HepG2 (cell line): Measurements from ENCODE around the gene SYNGR4. TPM values are rescaled to one million over a fixed set of nuclear protein-coding genes. Genes with fewer than 3 reads are reported as not detected.

Source experiments
- AGO1 ChIP-seq: fragments of 200-400 bp; formaldehyde crosslinking; IDR thresholded peaks from 2 replicates; pipeline ENCODE4 v1.6.1; 2017; ENCODE audit warnings: mild to moderate bottlenecking, low read depth, low read length, moderate library complexity; ENCODE audit not compliant: poor library complexity, severe bottlenecking
- ASH2L ChIP-seq: fragments of 300-600, 200-600 bp; sonication (generic); IDR thresholded peaks from 2 replicates; pipeline ENCODE4 v1.7.0; 2017; ENCODE audit warnings: low read depth, mild to moderate bottlenecking, moderate library complexity, mixed read lengths, low read length; ENCODE audit not compliant: insufficient read length
- DDIT3 ChIP-seq: sonication (generic); formaldehyde crosslinking; IDR thresholded peaks from 2 replicates; pipeline ENCODE4 v1.4.0; 2020; ENCODE audit warnings: mild to moderate bottlenecking, missing genetic modification reagents
- HBP1 ChIP-seq: IDR thresholded peaks from 2 replicates; pipeline ENCODE4 v1.6.1; 2016; ENCODE audit warnings: low read depth, control low read depth
- HNRNPH1 ChIP-seq: fragments of 200-400 bp; formaldehyde crosslinking; optimal IDR thresholded peaks from 2 replicates; pipeline ENCODE3; 2017; ENCODE audit warnings: mild to moderate bottlenecking, low read depth, low read length
- KDM5B ChIP-seq: sonication (generic); formaldehyde crosslinking; IDR thresholded peaks from 2 replicates; pipeline ENCODE4 v1.4.0; 2020; ENCODE audit warnings: missing genetic modification reagents, mild to moderate bottlenecking, borderline replicate concordance
- MAZ ChIP-seq, 2 experiments: sonication (generic) in 1 of 2; formaldehyde crosslinking in 1 of 2; IDR thresholded peaks; 2 replicates each; pipeline versions ENCODE4 v1.5.0 to v1.6.1; 2012 to 2020; ENCODE audit warnings: low read depth in 2 of 2, mild to moderate bottlenecking in 2 of 2, borderline replicate concordance in 1 of 2, improper control_type of control experiment in 1 of 2, low read length in 1 of 2, missing genetic modification reagents in 1 of 2, moderate library complexity in 1 of 2
- MTF1 ChIP-seq: sonication (generic); formaldehyde crosslinking; IDR thresholded peaks from 2 replicates; pipeline ENCODE4 v1.5.0; 2020; ENCODE audit warnings: missing genetic modification reagents
- MYC ChIP-seq: sonication (generic); formaldehyde crosslinking; IDR thresholded peaks from 2 replicates; pipeline ENCODE4 v1.9.0; 2021; ENCODE audit warnings: missing genetic modification reagents, borderline replicate concordance
- NFIB ChIP-seq: sonication (generic); formaldehyde crosslinking; IDR thresholded peaks from 2 replicates; pipeline ENCODE4 v1.9.0; 2021; ENCODE audit warnings: missing genetic modification reagents, mild to moderate bottlenecking, borderline replicate concordance
- NR2C2 ChIP-seq: sonication (generic); formaldehyde crosslinking; IDR thresholded peaks from 2 replicates; pipeline ENCODE4 v1.4.0; 2020; ENCODE audit warnings: missing genetic modification reagents, mild to moderate bottlenecking, moderate library complexity, borderline replicate concordance
- RBM39 ChIP-seq: fragments of 200-400 bp; formaldehyde crosslinking; IDR thresholded peaks from one replicate; pipeline ENCODE4 v1.6.1; 2018; ENCODE audit warnings: antibody characterized with exemption, mild to moderate bottlenecking, low read depth, low read length; ENCODE audit not compliant: poor library complexity, severe bottlenecking
- REL ChIP-seq: sonication (generic); formaldehyde crosslinking; conservative IDR thresholded peaks from 2 replicates; pipeline ENCODE4 v1.8.0; 2022; ENCODE audit warnings: mild to moderate bottlenecking, missing genetic modification reagents, moderate library complexity
- SCMH1 ChIP-seq: sonication (generic); formaldehyde crosslinking; IDR thresholded peaks from 2 replicates; pipeline ENCODE4 v1.9.0; 2021; ENCODE audit warnings: missing genetic modification reagents, mild to moderate bottlenecking, borderline replicate concordance
- SMAD1 ChIP-seq: sonication (generic); formaldehyde crosslinking; IDR thresholded peaks from 2 replicates; pipeline ENCODE4 v1.4.0; 2020; ENCODE audit warnings: missing genetic modification reagents, low read depth, mild to moderate bottlenecking, borderline replicate concordance
- THAP8 ChIP-seq: sonication (generic); formaldehyde crosslinking; IDR thresholded peaks from 2 replicates; pipeline ENCODE4 v1.5.1; 2020; ENCODE audit warnings: missing genetic modification reagents, mild to moderate bottlenecking, borderline replicate concordance
- TP53 ChIP-seq: sonication (generic); formaldehyde crosslinking; conservative IDR thresholded peaks from 2 replicates; pipeline ENCODE4 v1.4.0; 2020; ENCODE audit warnings: missing genetic modification reagents
- ZBTB2 ChIP-seq: sonication (generic); formaldehyde crosslinking; IDR thresholded peaks from 2 replicates; pipeline ENCODE4 v1.8.0; 2022; ENCODE audit warnings: low read depth, missing genetic modification reagents
- ZKSCAN8 ChIP-seq: IDR thresholded peaks from 2 replicates; pipeline ENCODE4 v1.6.1; 2016; ENCODE audit warnings: borderline replicate concordance, missing genetic modification reagents, missing compliant biosample characterization
- ZMYM4 ChIP-seq: sonication (generic); formaldehyde crosslinking; IDR thresholded peaks from 2 replicates; pipeline ENCODE4 v1.8.1; 2023; ENCODE audit warnings: mild to moderate bottlenecking, missing genetic modification reagents
- ZNF296 ChIP-seq: sonication (generic); formaldehyde crosslinking; conservative IDR thresholded peaks from 2 replicates; pipeline ENCODE4 v1.5.0; 2020; ENCODE audit warnings: mild to moderate bottlenecking, missing genetic modification reagents
- ZNF354B ChIP-seq: sonication (generic); formaldehyde crosslinking; IDR thresholded peaks from 2 replicates; pipeline ENCODE4 v1.8.0; 2022; ENCODE audit warnings: mild to moderate bottlenecking, missing genetic modification reagents
- ZNF441 ChIP-seq: sonication (generic); formaldehyde crosslinking; IDR thresholded peaks from 2 replicates; pipeline ENCODE4 v1.7.0; 2021; ENCODE audit warnings: missing genetic modification reagents, borderline replicate concordance
- ZNF629 ChIP-seq: sonication (generic); formaldehyde crosslinking; conservative IDR thresholded peaks from 2 replicates; pipeline ENCODE4 v1.5.0; 2020; ENCODE audit warnings: missing genetic modification reagents
- polyA plus RNA-seq, 8 experiments: library from polyadenylated mRNA; depleted of rRNA in 3 of 8; stranded (reverse) in 7 of 8; unstranded in 1 of 8; fragments of >200 nt; fragmentation: Illumina TruSeq in 4 of 8; extraction: Trizol in 4 of 8; gene quantifications; 2 replicates each; pipeline versions ENCODE4 v1.2.1 to v1.2.3, GENCODE V29; 2011 to 2016; ENCODE audit warnings: low read depth in 4 of 8, missing spikeins in 1 of 8, mixed read lengths in 1 of 8; ENCODE audit not compliant: insufficient read depth in 1 of 8
- total RNA-seq, 5 experiments: library from RNA; depleted of rRNA; stranded (reverse); fragments of >200 nt; fragmentation: Illumina TruSeq; extraction: Trizol; gene quantifications; 2 replicates each; pipeline ENCODE4 v1.2.3, GENCODE V29; 2016; ENCODE audit warnings: low read depth in 1 of 5

The SYNGR4 gene
- total and polyA plus RNA-seq, 2 of the 13 experiments (the other 11 are each of a cell fraction or from before 2014, with no cell fraction given) = not detected

- TF ChIP-seq THAP8 (CRISPR knock-in tag) (no peak), ASH2L (no peak), ZMYM4 (CRISPR knock-in tag) (peak; percentile 33), HNRNPH1 (no peak), REL (CRISPR knock-in tag) (no peak; the same call in 1 of the 2 replicates), MYC (CRISPR knock-in tag) (peak; percentile 75), HBP1 (CRISPR knock-in tag) (0 out of 2 replicates have a peak, but pooled peaks have one; percentile 53), MAZ (IDR thresholded peaks at IDR 0.05; ENCODE audit: borderline replicate concordance, low read depth, low read length) (no peak), MAZ (CRISPR knock-in tag; IDR thresholded peaks at IDR 0.05; ENCODE audit: low read depth) (peak; percentile 74), MTF1 (CRISPR knock-in tag) (0 out of 2 replicates have a peak, but pooled peaks have one; percentile 38), TP53 (CRISPR knock-in tag) (0 out of 2 replicates have a peak, but pooled peaks have one; percentile 22), ZBTB2 (no peak), ZKSCAN8 (no peak), SCMH1 (no peak), NFIB (CRISPR knock-in tag) (no peak), ZNF629 (CRISPR knock-in tag) (no peak), SMAD1 (CRISPR knock-in tag) (no peak), KDM5B (CRISPR knock-in tag) (no peak), ZNF296 (CRISPR knock-in tag) (no peak), ZNF441 (CRISPR knock-in tag) (no peak; the same call in 1 of the 2 replicates), RBM39 (peak; percentile 61), NR2C2 (peak; percentile 86), AGO1 (no peak), ZNF354B (CRISPR knock-in tag) (no peak), DDIT3 (no peak)
Observed at GRCh38 chr19:48390188-48391099, 26.3 kb downstream of the SYNGR4 start (continued).
